AG04449 (cell line): ENCODE data around the gene DPYSL4.

Experiments
- CTCF ChIA-PET: fragments of 350-600 bp; formaldehyde crosslinking; extraction: SDS; loops from one replicate; lab custom pipeline; 2021; ENCODE audit warnings: antibody characterized with exemption; lab: Yijun Ruan, JAX
- POLR2A ChIA-PET: fragments of 400-600, 350-600 bp; formaldehyde crosslinking; extraction: SDS; loops from one replicate; lab custom pipeline; 2020; ENCODE audit warnings: antibody characterized with exemption, inconsistent platforms; lab: Yijun Ruan, JAX
- DNase-seq: peaks from one replicate; pipeline ENCODE4 v3.0.0-alpha.2; 2010; ENCODE audit warnings: low read depth, low spot score
- H3K4me3 ChIP-seq: 2 replicates; pipeline ENCODE4 v1.5.1; 2011; ENCODE audit warnings: low read depth, mild to moderate bottlenecking, control low read depth, low read length
- TF ChIP-seq, protein P1 (sequence below): IDR thresholded peaks from one replicate; pipeline ENCODE4 v1.5.1; 2011; ENCODE audit warnings: mild to moderate bottlenecking, moderate library complexity, low read length, control low read depth, inconsistent platforms; ENCODE audit not compliant: insufficient read depth; ENCODE audit errors: missing control alignments

Gene DPYSL4

DNA sequence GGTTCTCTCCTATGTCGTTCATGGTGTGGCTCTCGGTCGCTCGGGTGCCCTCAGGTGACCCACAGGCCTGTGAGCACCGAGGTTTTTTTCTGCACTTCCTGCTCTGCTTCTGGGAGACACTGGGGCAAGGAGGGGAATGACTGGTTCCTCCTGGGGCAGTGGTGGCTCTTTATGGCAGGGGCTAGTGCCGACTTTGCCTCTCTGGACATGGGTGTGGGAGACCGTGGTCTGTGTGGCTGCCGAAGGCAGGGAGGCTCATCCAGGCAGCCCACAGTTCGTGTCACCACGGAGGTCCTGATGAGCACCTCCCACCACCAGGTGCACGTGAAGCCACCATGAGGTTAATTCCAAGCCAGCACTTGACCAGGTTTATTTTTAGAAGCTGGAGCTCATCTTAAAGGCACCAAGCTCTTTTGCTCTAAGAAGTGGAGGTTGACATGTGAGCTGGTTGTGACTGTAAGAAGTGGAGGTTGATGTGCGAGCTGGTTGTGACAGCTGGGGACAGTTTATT lies 24.7 kb upstream of the DPYSL4 start:
- ChIA-PET CTCF (no interaction called here), POLR2A (no interaction called here)
- no peak overlapping the region for H3K4me3 ChIP-seq
- TF ChIP-seq, protein P1, sequence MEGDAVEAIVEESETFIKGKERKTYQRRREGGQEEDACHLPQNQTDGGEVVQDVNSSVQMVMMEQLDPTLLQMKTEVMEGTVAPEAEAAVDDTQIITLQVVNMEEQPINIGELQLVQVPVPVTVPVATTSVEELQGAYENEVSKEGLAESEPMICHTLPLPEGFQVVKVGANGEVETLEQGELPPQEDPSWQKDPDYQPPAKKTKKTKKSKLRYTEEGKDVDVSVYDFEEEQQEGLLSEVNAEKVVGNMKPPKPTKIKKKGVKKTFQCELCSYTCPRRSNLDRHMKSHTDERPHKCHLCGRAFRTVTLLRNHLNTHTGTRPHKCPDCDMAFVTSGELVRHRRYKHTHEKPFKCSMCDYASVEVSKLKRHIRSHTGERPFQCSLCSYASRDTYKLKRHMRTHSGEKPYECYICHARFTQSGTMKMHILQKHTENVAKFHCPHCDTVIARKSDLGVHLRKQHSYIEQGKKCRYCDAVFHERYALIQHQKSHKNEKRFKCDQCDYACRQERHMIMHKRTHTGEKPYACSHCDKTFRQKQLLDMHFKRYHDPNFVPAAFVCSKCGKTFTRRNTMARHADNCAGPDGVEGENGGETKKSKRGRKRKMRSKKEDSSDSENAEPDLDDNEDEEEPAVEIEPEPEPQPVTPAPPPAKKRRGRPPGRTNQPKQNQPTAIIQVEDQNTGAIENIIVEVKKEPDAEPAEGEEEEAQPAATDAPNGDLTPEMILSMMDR: no peak
- no peak for DNase-seq

DNA sequence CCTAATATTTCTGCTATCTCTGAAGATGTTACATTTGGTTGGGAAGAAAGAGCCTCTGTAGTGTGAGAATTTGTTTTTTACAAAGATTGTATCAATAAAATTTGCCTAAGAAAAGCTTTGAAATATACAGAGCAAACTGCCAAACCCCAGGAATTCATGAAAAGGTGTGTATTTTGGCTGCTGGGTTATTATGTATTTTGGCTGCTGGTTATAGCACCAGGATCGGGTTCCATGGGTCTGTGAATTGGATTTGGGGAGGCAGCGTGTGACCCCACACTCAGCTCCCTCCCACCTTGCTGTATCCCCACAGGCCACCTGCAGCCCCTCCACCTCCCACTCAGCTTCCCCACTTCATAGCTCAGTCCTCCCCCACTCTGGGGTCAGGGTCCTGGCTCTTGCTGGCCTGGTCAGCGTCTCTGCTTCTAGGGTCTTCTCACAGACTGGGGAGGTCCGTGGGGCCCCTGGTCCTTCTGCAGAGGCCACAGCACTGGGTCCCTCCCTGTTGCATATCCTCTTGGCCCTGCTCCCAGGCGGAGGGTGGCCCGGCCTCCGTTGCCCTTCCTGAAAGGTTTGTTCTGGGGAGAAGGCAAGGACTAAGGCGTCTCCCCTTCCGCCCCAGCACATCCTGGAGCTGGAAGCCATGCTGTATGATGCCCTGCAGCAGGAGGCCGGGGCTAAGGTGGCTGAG lies 24.0 kb upstream of the DPYSL4 start:
- TF ChIP-seq, protein P1: no peak
- no peak for DNase-seq
- ChIA-PET CTCF (no interaction called here), POLR2A (no interaction called here)
- H3K4me3 ChIP-seq: no peak overlapping the region

DNA sequence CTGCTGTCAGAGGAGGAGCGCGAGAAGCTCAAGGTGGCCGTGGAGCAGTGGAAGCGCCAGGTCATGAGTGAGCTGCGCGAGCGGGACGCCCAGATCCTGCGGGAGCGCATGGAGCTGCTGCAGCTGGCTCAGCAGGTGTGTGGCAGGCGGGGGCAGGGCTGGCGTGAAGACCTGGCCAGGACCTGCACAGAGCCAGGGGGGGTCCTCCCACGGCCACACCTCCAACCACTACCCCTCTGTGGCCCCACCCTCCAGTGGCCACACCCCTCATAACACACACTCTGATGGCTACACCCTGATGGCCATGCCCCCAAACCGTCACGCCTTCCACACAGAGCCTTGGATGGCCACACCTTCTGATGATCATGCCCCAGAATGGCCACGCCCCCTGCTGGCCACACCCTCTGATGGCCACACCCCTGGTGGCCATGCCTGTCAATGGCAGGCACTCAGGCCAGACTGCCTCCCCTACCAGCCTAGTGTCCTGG lies 23.4 kb upstream of the DPYSL4 start:
- TF ChIP-seq, protein P1: no peak
- DNase-seq: no peak
- H3K4me3 ChIP-seq: no peak overlapping the region
- ChIA-PET POLR2A (no interaction called here), CTCF (no interaction called here)

DNA sequence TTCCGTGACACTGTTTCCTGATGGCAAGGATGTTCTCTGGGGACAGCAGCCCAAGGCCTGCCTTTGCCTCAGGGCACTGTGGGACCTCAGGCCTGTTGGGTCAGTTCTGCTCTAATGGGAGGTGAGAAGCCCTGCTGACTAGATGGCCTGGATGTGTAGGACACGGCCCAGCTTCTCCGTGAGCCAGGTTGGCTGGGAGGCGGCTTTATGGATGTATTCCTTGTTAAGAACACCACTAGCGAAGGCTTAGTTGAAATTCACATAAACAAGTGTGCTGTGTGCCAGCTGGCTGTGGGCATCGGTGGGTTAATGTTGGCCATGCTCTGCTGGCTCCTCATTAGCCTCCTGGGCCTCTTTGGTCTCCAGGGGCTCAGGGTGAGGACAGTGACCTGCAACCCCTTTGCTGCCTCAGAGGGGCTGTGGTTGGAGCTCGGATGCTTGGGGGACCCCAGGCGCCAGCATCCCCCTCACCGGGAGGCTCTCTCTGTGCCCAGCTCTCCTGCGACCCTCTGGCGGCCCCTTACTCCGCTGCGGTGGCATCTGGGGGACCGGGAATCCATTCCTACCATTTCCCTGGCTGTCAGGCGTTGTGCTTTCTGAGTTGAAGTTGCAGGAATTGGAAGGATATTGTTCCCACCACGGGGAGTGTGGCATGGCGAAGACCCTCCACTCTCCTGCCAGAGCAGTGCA lies 22.8 kb upstream of the DPYSL4 start:
- TF ChIP-seq, protein P1: no peak
- POLR2A ChIA-PET: no interaction called here

DNA sequence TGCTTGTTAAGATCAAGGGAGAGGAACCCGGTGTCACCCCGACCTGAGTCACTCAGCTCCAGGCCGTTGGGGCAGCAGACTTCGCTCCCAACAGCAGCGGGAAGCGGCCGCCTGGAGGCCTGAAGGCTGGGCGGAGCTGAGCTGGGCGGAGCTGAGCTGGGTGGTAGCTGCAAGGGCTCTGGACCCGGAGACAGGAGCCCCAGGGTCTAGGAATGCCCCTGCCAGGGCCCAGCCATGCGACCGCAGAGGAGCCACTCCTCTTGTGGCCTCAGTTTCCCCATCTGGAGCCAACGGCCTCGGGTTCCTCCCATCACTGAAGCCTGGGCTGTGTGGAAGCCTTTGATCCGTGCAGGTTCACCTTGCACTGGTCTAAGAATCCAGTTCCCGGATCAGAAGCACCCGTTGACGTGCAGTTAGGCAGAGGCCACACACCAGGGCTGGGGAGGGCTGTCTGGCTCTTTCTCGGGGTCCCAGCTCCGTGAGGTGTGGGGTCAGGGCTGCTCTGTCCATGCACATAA lies 21.9 kb upstream of the DPYSL4 start:
- no peak overlapping the region for H3K4me3 ChIP-seq
- ChIA-PET CTCF (no interaction called here), POLR2A (no interaction called here)
- TF ChIP-seq, protein P1: no peak
- no peak for DNase-seq

More for the DNA sequence above, 22.8 kb upstream of the DPYSL4 start:
- no peak overlapping the region for H3K4me3 ChIP-seq
- no peak for DNase-seq
- CTCF ChIA-PET: no interaction called here

DNA sequence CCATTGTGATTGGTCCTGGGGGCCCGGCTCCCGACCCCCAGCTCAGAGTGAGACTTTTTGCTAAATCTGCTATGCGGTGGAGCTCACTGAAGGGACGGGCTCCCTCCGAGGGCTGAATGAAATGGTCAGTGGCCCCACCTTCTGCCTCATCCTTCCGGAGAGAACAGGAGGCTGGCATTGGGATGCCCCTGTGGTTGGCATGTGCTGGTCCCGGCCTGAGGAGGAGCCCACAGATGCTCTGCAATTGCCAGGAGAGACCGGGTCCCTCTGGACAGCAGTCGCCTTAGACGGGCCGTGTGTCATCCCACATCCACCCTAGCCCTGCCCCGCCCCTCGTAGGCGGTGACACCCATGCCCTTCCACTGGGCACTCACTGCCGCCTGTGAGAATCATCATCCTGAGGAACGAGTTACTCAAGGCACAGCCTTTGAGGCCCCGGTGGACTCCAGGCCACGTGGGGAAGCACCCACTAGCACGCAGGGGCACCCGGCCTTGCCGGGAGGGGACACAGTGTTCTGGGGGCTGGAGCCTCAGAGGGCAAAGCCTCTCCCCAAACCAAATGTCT lies 21.2 kb upstream of the DPYSL4 start:
- TF ChIP-seq, protein P1: no peak
- no peak for DNase-seq
- CTCF ChIA-PET: no interaction called here

More for the DNA sequence above, 21.2 kb upstream of the DPYSL4 start:
- POLR2A ChIA-PET: no interaction called here
- no peak overlapping the region for H3K4me3 ChIP-seq
